Measurements from ENCODE around the gene RCHY1. TPM values are rescaled to one million over a fixed set of nuclear protein-coding genes. Genes with fewer than 3 reads are reported as not detected.
A peak's percentile ranks its signal among the peaks of the same experiment; 100 is the strongest.

Gene RCHY1
- total and polyA plus RNA-seq, 2 experiments from 2014 or later = 42.9 to 46.5 TPM

- H3K79me2 ChIP-seq (replicated peaks; ENCODE audit: insufficient read depth) = peaks cover 33% of the 10 kb centered on the region
- peak overlapping the region; percentile 87 for H3K4me3 ChIP-seq
- no peaks in the 10 kb centered on the region for H3F3A ChIP-seq (replicated peaks; ENCODE audit: low read depth)
- H4K20me1 ChIP-seq (replicated peaks; ENCODE audit: insufficient read depth) = peaks cover 15% of the 10 kb centered on the region; the same call in 1 of the 2 replicates
- Mint-ChIP-seq H3K27me3 (ENCODE audit: insufficient read depth, low read depth, poor library complexity) (peaks cover 7% of the 10 kb centered on the region), H3K36me3 (ENCODE audit: low read depth) (peaks cover 33% of the 10 kb centered on the region), H3K4me3 (no peak overlapping the region; the same call in 1 of the 3 replicates), H3K9me3 (no peaks in the 10 kb centered on the region; the same call in 2 of the 3 replicates), H3K27ac (peak overlapping the region; percentile 79), H3K4me1 (peaks cover 17% of the 10 kb centered on the region)
- no peaks in the 10 kb centered on the region for H3K9me2 ChIP-seq (ENCODE audit: insufficient read depth)
- H2AFZ ChIP-seq = peak overlapping the region; percentile 95
- H3K27ac ChIP-seq (ENCODE audit: low read depth) = peak overlapping the region; percentile 92
- TF ChIP-seq EZH2phosphoT487 (IDR thresholded peaks at IDR 0.05; ENCODE audit: unreplicated experiment) (no peak), NANOG (IDR thresholded peaks at IDR 0.05; ENCODE audit: borderline replicate concordance) (no peak), POLR2AphosphoS5 (IDR thresholded peaks at IDR 0.05; ENCODE audit: low read depth) (no peak), ZNF331 (CRISPR knock-in tag; IDR thresholded peaks at IDR 0.05; ENCODE audit: low read depth) (no peak), EZH2 (IDR thresholded peaks at IDR 0.05; ENCODE audit: low read depth, unreplicated experiment) (no peak), STAT1 (IDR thresholded peaks at IDR 0.05; ENCODE audit: unreplicated experiment) (no peak)
- TF ChIP-seq, protein P1, sequence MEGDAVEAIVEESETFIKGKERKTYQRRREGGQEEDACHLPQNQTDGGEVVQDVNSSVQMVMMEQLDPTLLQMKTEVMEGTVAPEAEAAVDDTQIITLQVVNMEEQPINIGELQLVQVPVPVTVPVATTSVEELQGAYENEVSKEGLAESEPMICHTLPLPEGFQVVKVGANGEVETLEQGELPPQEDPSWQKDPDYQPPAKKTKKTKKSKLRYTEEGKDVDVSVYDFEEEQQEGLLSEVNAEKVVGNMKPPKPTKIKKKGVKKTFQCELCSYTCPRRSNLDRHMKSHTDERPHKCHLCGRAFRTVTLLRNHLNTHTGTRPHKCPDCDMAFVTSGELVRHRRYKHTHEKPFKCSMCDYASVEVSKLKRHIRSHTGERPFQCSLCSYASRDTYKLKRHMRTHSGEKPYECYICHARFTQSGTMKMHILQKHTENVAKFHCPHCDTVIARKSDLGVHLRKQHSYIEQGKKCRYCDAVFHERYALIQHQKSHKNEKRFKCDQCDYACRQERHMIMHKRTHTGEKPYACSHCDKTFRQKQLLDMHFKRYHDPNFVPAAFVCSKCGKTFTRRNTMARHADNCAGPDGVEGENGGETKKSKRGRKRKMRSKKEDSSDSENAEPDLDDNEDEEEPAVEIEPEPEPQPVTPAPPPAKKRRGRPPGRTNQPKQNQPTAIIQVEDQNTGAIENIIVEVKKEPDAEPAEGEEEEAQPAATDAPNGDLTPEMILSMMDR (conservative IDR thresholded peaks at IDR 0.05; ENCODE audit: low read depth in 2 of 2) = no peak
- TF ChIP-seq, protein P2, sequence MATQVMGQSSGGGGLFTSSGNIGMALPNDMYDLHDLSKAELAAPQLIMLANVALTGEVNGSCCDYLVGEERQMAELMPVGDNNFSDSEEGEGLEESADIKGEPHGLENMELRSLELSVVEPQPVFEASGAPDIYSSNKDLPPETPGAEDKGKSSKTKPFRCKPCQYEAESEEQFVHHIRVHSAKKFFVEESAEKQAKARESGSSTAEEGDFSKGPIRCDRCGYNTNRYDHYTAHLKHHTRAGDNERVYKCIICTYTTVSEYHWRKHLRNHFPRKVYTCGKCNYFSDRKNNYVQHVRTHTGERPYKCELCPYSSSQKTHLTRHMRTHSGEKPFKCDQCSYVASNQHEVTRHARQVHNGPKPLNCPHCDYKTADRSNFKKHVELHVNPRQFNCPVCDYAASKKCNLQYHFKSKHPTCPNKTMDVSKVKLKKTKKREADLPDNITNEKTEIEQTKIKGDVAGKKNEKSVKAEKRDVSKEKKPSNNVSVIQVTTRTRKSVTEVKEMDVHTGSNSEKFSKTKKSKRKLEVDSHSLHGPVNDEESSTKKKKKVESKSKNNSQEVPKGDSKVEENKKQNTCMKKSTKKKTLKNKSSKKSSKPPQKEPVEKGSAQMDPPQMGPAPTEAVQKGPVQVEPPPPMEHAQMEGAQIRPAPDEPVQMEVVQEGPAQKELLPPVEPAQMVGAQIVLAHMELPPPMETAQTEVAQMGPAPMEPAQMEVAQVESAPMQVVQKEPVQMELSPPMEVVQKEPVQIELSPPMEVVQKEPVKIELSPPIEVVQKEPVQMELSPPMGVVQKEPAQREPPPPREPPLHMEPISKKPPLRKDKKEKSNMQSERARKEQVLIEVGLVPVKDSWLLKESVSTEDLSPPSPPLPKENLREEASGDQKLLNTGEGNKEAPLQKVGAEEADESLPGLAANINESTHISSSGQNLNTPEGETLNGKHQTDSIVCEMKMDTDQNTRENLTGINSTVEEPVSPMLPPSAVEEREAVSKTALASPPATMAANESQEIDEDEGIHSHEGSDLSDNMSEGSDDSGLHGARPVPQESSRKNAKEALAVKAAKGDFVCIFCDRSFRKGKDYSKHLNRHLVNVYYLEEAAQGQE (IDR thresholded peaks at IDR 0.05; ENCODE audit: unreplicated experiment) = no peak
- TF ChIP-seq, protein P3, sequence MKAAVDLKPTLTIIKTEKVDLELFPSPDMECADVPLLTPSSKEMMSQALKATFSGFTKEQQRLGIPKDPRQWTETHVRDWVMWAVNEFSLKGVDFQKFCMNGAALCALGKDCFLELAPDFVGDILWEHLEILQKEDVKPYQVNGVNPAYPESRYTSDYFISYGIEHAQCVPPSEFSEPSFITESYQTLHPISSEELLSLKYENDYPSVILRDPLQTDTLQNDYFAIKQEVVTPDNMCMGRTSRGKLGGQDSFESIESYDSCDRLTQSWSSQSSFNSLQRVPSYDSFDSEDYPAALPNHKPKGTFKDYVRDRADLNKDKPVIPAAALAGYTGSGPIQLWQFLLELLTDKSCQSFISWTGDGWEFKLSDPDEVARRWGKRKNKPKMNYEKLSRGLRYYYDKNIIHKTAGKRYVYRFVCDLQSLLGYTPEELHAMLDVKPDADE (IDR thresholded peaks at IDR 0.05) = no peak
- H3K4me1 ChIP-seq (ENCODE audit: insufficient read depth) = peaks cover 38% of the 10 kb centered on the region
- peaks cover 18% of the 10 kb centered on the region; the same call in 1 of the 2 replicates for H3K36me3 ChIP-seq (ENCODE audit: insufficient read depth)
- ATAC-seq (no peak), DNase-seq (ENCODE audit: low spot score) (no peak)
- peak overlapping the region; percentile 97 for H3K4me2 ChIP-seq
- no peaks in the 10 kb centered on the region for H3K27me3 ChIP-seq (ENCODE audit: insufficient read depth)
Measured at GRCh38 chr4:75514949-75515612, 878 bp upstream of the RCHY1 start.
